ENCODE results near the gene PM20D2.
A peak's percentile ranks its signal among the peaks of the same experiment; 100 is the strongest.

The PM20D2 gene

GRCh38 chr6:89145091-89145955 lies 532 bp upstream of the PM20D2 start:
- H3K27ac ChIP-seq (ENCODE audit: low read depth, low read length, severe bottlenecking) = no peak overlapping the region
- peak overlapping the region; percentile 60 for H3K4me3 ChIP-seq (ENCODE audit: extremely low read depth, insufficient read depth, low read length, poor library complexity, severe bottlenecking)
- no peaks in the 10 kb centered on the region for H3K9me3 ChIP-seq (ENCODE audit: control insufficient read depth, low read length)
- peaks cover 6% of the 10 kb centered on the region for H3K36me3 ChIP-seq (ENCODE audit: control insufficient read depth, insufficient read depth, low read length)
- 29 to 35% methylated on average over 9 to 16 of the region's 17 CpGs for WGBS, 2 experiments (ENCODE audit: insufficient coverage in 2 of 2)
- peaks cover 5% of the 10 kb centered on the region for H3K4me1 ChIP-seq (ENCODE audit: control insufficient read depth, insufficient read depth, low read length, poor library complexity, severe bottlenecking)

GRCh38 chr6:89146718-89147700 lies 1.2 kb downstream of the PM20D2 start:
- Histone ChIP-seq H3K4me1 (ENCODE audit: control insufficient read depth, insufficient read depth, low read length, poor library complexity, severe bottlenecking) (no peaks in the 10 kb centered on the region), H3K9me3 (ENCODE audit: control insufficient read depth, low read length) (no peaks in the 10 kb centered on the region), H3K4me3 (ENCODE audit: extremely low read depth, insufficient read depth, low read length, poor library complexity, severe bottlenecking) (peak overlapping the region; percentile 60), H3K27ac (ENCODE audit: low read depth, low read length, severe bottlenecking) (peak overlapping the region; percentile 80), H3K36me3 (ENCODE audit: control insufficient read depth, insufficient read depth, low read length) (peaks cover 17% of the 10 kb centered on the region)
- WGBS, 2 experiments (ENCODE audit: insufficient coverage in 2 of 2) = 10 to 13% methylated on average over 10 to 15 of the region's 26 CpGs

- H3K4me3 ChIP-seq (ENCODE audit: extremely low read depth, insufficient read depth, low read length, poor library complexity, severe bottlenecking) = no peak overlapping the region
- no peak overlapping the region for H3K27ac ChIP-seq (ENCODE audit: low read depth, low read length, severe bottlenecking)
- WGBS, 2 experiments (ENCODE audit: insufficient coverage in 2 of 2) = 91 to 92% methylated on average over 13 of the region's 17 CpGs
- no peaks in the 10 kb centered on the region for H3K9me3 ChIP-seq (ENCODE audit: control insufficient read depth, low read length)
- H3K4me1 ChIP-seq (ENCODE audit: control insufficient read depth, insufficient read depth, low read length, poor library complexity, severe bottlenecking) = no peaks in the 10 kb centered on the region
- H3K36me3 ChIP-seq (ENCODE audit: control insufficient read depth, insufficient read depth, low read length) = peaks cover 20% of the 10 kb centered on the region
These were observed 2.3 kb downstream of the PM20D2 start for GRCh38 chr6:89148016-89148750.

- Histone ChIP-seq H3K9me3 (ENCODE audit: control insufficient read depth, low read length) (no peaks in the 10 kb centered on the region), H3K27ac (ENCODE audit: low read depth, low read length, severe bottlenecking) (no peak overlapping the region), H3K4me1 (ENCODE audit: control insufficient read depth, insufficient read depth, low read length, poor library complexity, severe bottlenecking) (no peaks in the 10 kb centered on the region), H3K4me3 (ENCODE audit: extremely low read depth, insufficient read depth, low read length, poor library complexity, severe bottlenecking) (no peak overlapping the region), H3K36me3 (ENCODE audit: control insufficient read depth, insufficient read depth, low read length) (peaks cover 36% of the 10 kb centered on the region)
- no CpG with 5 or more reads among the region's 1 CpG for WGBS, 2 experiments (ENCODE audit: insufficient coverage in 2 of 2)
These were observed 8.3 kb downstream of the PM20D2 start for GRCh38 chr6:89154131-89154530.

GRCh38 chr6:89160331-89161092 lies 14.7 kb downstream of the PM20D2 start:
- WGBS, 2 experiments (ENCODE audit: insufficient coverage in 2 of 2) = 93 to 96% methylated on average over 3 of the region's 4 CpGs
- Histone ChIP-seq H3K36me3 (ENCODE audit: control insufficient read depth, insufficient read depth, low read length) (peaks cover 31% of the 10 kb centered on the region), H3K27ac (ENCODE audit: low read depth, low read length, severe bottlenecking) (no peak overlapping the region), H3K4me3 (ENCODE audit: extremely low read depth, insufficient read depth, low read length, poor library complexity, severe bottlenecking) (no peak overlapping the region), H3K4me1 (ENCODE audit: control insufficient read depth, insufficient read depth, low read length, poor library complexity, severe bottlenecking) (no peaks in the 10 kb centered on the region), H3K9me3 (ENCODE audit: control insufficient read depth, low read length) (no peaks in the 10 kb centered on the region)

GRCh38 chr6:89161326-89162046 lies 15.6 kb downstream of the PM20D2 start:
- Histone ChIP-seq H3K36me3 (ENCODE audit: control insufficient read depth, insufficient read depth, low read length) (peaks cover 27% of the 10 kb centered on the region), H3K4me1 (ENCODE audit: control insufficient read depth, insufficient read depth, low read length, poor library complexity, severe bottlenecking) (no peaks in the 10 kb centered on the region), H3K27ac (ENCODE audit: low read depth, low read length, severe bottlenecking) (no peak overlapping the region), H3K9me3 (ENCODE audit: control insufficient read depth, low read length) (no peaks in the 10 kb centered on the region), H3K4me3 (ENCODE audit: extremely low read depth, insufficient read depth, low read length, poor library complexity, severe bottlenecking) (no peak overlapping the region)
- WGBS, 2 experiments (ENCODE audit: insufficient coverage in 2 of 2) = 31 to 68% methylated on average over 1 to 4 of the region's 7 CpGs

- no peak overlapping the region for H3K4me3 ChIP-seq (ENCODE audit: extremely low read depth, insufficient read depth, low read length, poor library complexity, severe bottlenecking)
- WGBS, 2 experiments (ENCODE audit: insufficient coverage in 2 of 2) = 100% methylated on average over 2 to 3 of the region's 4 CpGs
- H3K4me1 ChIP-seq (ENCODE audit: control insufficient read depth, insufficient read depth, low read length, poor library complexity, severe bottlenecking) = no peaks in the 10 kb centered on the region
- no peaks in the 10 kb centered on the region for H3K9me3 ChIP-seq (ENCODE audit: control insufficient read depth, low read length)
- H3K27ac ChIP-seq (ENCODE audit: low read depth, low read length, severe bottlenecking) = no peak overlapping the region
- peaks cover 27% of the 10 kb centered on the region for H3K36me3 ChIP-seq (ENCODE audit: control insufficient read depth, insufficient read depth, low read length)
These were observed 16.2 kb downstream of the PM20D2 start for GRCh38 chr6:89162047-89162371.

GRCh38 chr6:89172131-89172530 lies 26.3 kb downstream of the PM20D2 start:
- Histone ChIP-seq H3K9me3 (ENCODE audit: control insufficient read depth, low read length) (no peaks in the 10 kb centered on the region), H3K36me3 (ENCODE audit: control insufficient read depth, insufficient read depth, low read length) (no peaks in the 10 kb centered on the region), H3K4me3 (ENCODE audit: extremely low read depth, insufficient read depth, low read length, poor library complexity, severe bottlenecking) (no peak overlapping the region), H3K4me1 (ENCODE audit: control insufficient read depth, insufficient read depth, low read length, poor library complexity, severe bottlenecking) (no peaks in the 10 kb centered on the region), H3K27ac (ENCODE audit: low read depth, low read length, severe bottlenecking) (no peak overlapping the region)
- 82 to 87% methylated on average over 3 of the region's 6 CpGs for WGBS, 2 experiments (ENCODE audit: insufficient coverage in 2 of 2)

- Histone ChIP-seq H3K9me3 (ENCODE audit: control insufficient read depth, low read length) (no peaks in the 10 kb centered on the region), H3K27ac (ENCODE audit: low read depth, low read length, severe bottlenecking) (no peak overlapping the region), H3K4me3 (ENCODE audit: extremely low read depth, insufficient read depth, low read length, poor library complexity, severe bottlenecking) (no peak overlapping the region), H3K36me3 (ENCODE audit: control insufficient read depth, insufficient read depth, low read length) (no peaks in the 10 kb centered on the region), H3K4me1 (ENCODE audit: control insufficient read depth, insufficient read depth, low read length, poor library complexity, severe bottlenecking) (no peaks in the 10 kb centered on the region)
- WGBS, 2 experiments (ENCODE audit: insufficient coverage in 2 of 2) = no CpG with 5 or more reads among the region's 4 CpGs
These were observed 27.8 kb downstream of the PM20D2 start for GRCh38 chr6:89173634-89174033.

Measured in mesodermal cell (in vitro differentiated cells).